HL-60/S4 treated with phorbol 12-myristate 13-acetate at 8.2 ng/mL for 4 days and 3 days (cell line): ENCODE data around the gene NCAPH2.
"Not testable (repeated sequence)": the region's sequence is repeated elsewhere in the genome, so short reads cannot be mapped to it uniquely, and the experiment has no call there.

ENCODE experiments used
- in situ Hi-C: fragments of 300-500 bp; cut with MboI; formaldehyde crosslinking; loops from 2 replicates; pipeline ENCODE4 v1.15.0; 2022; ENCODE audit warnings: low sequenced_read_pairs

Gene NCAPH2

DNA sequence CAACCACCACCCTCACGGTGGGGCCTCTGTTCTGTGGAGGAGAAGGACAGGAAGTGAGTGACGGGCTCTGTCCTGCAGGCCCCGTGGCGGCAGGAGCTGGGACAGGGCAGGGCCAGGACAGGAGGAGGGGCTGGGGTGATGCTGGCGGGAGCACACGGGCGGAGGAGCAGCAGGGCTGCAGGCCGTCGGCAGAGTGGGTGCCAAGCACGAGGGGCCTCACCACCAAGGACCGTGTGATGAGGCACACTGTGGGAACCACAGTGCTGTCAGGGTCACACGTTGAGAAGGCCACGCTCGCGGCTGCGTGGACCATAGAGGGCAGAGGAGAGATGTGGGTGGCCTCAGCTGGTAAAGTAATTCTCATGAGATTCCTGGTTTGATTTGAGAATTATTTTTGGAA, 8.9 kb downstream of the NCAPH2 start:
- in situ Hi-C loops = no loop called here

DNA sequence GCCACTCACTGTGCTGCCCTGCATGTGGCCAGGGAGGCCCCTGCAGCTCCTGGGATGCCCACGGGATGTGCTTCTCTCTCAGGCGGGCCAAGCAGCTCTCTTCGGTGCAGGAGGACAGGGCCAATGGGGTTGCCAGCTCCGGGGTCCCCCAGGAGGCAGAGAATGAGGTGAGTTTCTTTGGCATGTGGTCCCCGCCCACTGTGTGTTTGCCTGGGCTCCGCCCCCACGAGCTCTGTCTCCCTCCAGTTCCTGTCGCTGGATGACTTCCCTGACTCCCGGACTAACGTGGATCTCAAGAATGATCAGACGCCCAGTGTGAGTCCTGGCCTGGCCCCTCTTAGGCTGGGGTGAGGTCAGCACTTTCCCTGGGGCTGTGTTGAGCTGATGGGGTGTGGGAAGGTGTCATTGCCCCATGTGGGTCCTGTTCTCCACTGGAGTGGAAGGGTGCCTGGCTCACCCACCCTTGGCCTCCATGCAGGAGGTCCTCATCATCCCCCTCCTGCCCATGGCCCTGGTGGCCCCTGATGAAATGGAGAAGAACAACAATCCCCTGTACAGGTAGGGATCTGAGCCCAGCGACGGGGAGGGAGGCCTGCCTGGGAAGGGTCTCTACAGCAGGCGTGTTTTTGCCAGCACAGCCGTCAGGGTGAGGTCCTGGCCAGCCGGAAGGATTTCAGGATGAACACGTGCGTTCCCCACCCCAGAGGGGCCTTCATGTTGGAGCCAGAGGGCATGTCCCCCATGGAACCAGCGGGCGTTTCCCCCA, 9.7 kb downstream of the NCAPH2 start:
- in situ Hi-C loops = no loop called here

- in situ Hi-C loops = no loop called here
These were observed 10.6 kb downstream of the NCAPH2 start for GRCh38 chr22:50518606-50519005.

- in situ Hi-C loops = no loop called here
These were observed 11.1 kb downstream of the NCAPH2 start for GRCh38 chr22:50519151-50519550.

DNA sequence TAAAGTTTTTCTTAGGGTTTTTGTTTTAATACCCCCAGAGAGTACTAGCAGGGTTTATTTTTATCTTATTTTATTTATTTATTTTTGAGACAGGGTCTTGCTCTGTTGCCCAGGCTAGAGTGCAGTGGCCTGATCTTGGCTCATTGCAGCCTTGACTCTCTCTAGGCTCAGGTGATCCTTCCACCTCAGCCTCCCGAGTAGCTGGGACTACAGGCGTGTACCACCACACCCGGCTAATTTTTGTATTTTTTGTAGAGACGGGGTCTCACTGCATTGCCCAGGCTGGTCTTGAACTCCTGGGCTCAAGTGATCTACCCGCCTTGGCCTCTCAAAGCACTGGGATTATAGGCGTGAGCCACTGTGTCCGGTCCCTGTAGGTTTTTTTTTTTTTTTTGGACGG, 12.2 kb downstream of the NCAPH2 start:
- in situ Hi-C loops = not testable (repeated sequence)

GRCh38 chr22:50520826-50521453, 12.9 kb downstream of the NCAPH2 start:
- in situ Hi-C loops = no loop called here

DNA sequence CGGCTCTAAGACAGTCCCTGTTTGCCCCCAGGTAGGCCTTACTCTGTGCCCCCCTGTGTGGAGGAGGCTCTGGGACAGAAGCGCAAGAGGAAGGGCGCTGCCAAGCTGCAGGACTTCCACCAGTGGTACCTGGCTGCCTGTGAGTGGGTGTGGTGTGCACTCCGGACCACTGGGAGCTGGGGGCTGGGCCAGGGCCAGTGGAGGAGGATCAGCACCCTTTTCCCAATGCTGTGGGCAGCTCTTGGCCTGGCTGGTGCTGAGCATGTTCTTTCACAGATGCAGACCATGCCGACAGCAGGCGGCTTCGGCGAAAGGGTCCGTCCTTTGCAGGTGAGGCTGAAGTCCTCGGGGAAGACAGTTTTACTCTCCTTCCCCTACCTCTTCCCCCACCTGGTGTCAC, 13.7 kb downstream of the NCAPH2 start:
- in situ Hi-C loops = no loop called here

- in situ Hi-C loops = no loop called here
These were observed 14.3 kb downstream of the NCAPH2 start for GRCh38 chr22:50522208-50522805.

- in situ Hi-C loops = no loop called here
These were observed 14.9 kb downstream of the NCAPH2 start for GRCh38 chr22:50522806-50523438.

GRCh38 chr22:50523458-50523805, 15.4 kb downstream of the NCAPH2 start:
- in situ Hi-C loops = no loop called here

GRCh38 chr22:50523806-50524675, 16.0 kb downstream of the NCAPH2 start:
- in situ Hi-C loops = no loop called here

- in situ Hi-C loops = no loop called here
These were observed 16.7 kb downstream of the NCAPH2 start for GRCh38 chr22:50524676-50525103.

- in situ Hi-C loops = no loop called here
These were observed 17.3 kb downstream of the NCAPH2 start, which contains the start of gene SCO2 for GRCh38 chr22:50525104-50525857. SCO2 (minus strand) TSS chr22:50525598; CDS start chr22:50524411, 1,187 bp downstream.

DNA sequence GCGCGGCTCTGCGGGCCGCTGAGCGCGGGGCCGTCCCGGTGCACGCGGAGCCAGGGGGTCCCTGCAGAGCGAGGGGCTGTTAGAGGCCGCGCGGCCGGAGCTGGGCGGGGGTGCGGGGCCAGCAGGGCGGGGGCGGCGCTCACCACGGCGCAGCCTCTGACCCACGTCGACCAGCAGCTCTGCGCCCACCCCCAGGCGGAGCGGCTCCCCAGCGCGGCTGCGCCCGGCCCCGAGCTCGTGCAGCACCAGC, 17.8 kb downstream of the NCAPH2 start:
- in situ Hi-C loops = no loop called here

- in situ Hi-C loops = no loop called here
These were observed 18.2 kb downstream of the NCAPH2 start for GRCh38 chr22:50526108-50526833.

DNA sequence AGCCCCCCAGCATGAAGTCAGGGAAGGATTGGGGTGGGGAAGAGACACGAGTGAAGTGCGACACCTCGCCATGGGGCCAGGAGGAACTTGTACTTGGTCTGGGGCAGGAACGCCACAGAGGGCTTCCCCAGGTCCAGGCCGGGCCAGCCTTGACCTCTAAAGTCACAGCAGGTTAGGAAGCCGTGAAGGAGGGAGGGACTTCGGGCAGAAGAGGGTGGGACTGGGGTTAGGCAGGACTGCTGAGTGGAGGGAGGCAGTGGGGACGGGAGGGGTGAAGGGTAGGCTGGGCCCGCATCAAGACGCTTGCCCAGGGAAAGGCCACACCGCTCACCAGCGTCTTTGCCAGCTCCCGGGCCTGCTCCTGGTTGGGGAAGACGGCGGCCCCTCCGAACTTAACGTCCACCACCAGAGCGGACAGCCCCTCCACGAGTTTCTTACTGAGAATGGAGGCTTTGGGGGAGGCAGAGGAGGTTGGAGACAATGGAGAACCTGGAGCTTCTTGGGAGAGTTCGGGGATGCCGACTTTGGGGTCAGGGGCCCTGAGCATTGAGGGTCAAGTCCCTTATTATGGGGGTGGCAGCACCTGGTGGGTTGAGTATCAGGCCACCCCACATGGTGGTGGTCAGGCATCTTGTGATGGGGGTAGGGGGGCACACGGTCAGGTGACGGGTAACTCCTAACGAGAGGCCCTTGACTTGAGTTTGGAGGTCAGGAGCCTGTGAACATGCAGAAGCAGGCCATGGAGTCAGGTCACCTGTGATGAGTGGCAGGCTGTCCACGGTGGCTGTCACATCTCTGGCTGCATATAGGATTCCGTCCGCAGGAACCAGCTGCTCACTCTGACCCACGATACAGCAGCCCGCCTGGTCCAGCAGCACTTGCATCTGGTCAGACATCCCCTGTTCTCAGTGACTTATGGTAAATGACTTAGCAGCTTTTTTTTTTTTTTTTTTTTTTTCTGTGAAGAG, 19.1 kb downstream of the NCAPH2 start:
- in situ Hi-C loops = no loop called here

GRCh38 chr22:50527921-50528681, 20.1 kb downstream of the NCAPH2 start:
- in situ Hi-C loops = no loop called here
